GM10266 (cell line): ENCODE data around the gene CMTM6.
A peak's percentile ranks its signal among the peaks of the same experiment; 100 is the strongest.

Source experiments
- DNase-seq: peaks from one replicate; pipeline ENCODE4 v3.0.0; 2012; ENCODE audit errors: extremely low spot score
- TF ChIP-seq, protein P1 (sequence below): IDR thresholded peaks from 2 replicates; pipeline ENCODE4 v1.5.1; 2012; ENCODE audit warnings: mild to moderate bottlenecking, low read depth; ENCODE audit not compliant: control insufficient read depth, insufficient read depth; ENCODE audit errors: missing control alignments

The CMTM6 gene

DNA sequence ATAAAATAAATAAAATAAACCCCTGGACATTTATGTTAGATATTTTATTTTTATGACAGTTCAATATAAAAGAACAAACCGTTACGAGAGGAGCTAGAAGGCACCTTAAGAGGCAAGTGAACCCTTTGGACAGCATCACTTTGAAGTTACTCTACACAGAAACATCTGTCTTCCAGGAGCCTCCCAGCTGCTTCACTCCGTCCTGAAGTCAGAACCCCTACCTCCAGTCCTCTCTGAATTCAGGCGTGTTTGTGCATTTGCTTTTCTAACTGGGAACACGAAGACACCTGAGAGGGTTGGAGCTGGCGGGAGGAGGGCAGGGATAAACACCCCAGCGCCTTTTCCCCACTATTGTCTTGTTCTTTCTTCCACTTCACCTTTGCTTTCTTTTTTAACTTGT, 64.8 kb downstream of the CMTM6 start:
- no peak for DNase-seq
- TF ChIP-seq, protein P1, sequence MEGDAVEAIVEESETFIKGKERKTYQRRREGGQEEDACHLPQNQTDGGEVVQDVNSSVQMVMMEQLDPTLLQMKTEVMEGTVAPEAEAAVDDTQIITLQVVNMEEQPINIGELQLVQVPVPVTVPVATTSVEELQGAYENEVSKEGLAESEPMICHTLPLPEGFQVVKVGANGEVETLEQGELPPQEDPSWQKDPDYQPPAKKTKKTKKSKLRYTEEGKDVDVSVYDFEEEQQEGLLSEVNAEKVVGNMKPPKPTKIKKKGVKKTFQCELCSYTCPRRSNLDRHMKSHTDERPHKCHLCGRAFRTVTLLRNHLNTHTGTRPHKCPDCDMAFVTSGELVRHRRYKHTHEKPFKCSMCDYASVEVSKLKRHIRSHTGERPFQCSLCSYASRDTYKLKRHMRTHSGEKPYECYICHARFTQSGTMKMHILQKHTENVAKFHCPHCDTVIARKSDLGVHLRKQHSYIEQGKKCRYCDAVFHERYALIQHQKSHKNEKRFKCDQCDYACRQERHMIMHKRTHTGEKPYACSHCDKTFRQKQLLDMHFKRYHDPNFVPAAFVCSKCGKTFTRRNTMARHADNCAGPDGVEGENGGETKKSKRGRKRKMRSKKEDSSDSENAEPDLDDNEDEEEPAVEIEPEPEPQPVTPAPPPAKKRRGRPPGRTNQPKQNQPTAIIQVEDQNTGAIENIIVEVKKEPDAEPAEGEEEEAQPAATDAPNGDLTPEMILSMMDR = no peak

DNA sequence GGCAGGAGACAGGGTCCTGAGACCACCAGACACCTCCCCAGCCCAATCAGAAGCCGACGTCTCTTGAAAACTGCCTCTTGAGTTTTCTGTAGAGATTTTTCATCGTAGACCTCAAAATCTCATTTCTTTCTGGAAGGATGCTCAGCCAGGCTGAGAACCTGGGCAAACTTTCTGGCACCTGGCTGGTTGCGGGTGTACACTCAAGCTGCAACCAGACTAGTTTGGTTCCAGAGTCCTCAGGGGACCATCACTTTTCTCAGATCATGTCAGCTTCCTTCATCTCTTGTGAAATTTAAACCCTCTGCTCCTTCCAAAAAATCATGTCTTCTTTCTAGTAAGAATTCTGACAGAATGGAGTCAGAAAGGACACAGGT, 65.8 kb downstream of the CMTM6 start:
- TF ChIP-seq, protein P1 = no peak
- DNase-seq = no peak

DNA sequence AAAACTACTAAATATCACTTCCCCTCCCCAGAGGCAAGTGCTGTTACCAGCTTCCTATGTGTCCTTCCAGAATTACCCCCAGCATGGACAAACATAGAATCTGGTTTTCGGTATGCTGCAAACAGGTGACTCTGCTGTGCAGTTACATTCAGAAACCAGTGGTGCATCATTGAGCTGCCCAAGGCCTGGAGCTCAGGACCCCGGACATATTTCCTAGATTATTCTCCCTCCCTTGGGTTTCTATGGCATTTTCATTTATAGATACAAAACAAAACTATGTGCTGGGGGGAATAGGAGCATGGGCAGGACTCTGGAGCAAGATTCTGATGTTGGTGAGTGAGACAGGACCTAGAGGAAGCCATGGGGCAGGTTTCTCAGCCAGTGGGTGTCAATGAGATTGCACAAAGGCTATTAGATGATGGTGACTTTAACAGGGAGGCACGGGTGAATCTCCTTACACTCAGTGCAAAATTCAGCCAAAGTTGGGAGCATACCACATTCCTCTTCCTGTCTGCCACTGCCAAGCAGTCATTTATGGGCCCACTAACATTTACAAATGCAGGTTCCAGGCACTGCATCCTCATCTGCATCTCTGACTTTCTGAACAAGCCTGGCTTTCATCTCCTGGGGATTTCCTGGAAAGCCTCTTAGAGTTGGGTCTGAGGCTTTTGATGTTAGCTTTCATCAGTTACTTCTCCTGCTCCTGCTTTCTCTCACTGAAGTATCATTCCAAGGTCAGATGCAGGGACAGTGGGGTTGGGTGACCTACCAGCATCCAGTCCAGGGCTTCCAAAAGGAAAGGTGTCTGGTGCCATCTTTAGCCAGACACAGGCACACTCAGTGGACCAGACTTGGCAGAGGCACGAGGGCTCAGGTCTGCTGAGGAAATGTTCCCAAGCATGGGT, 66.5 kb downstream of the CMTM6 start:
- TF ChIP-seq, protein P1 = peak; percentile 4
- DNase-seq = no peak

DNA sequence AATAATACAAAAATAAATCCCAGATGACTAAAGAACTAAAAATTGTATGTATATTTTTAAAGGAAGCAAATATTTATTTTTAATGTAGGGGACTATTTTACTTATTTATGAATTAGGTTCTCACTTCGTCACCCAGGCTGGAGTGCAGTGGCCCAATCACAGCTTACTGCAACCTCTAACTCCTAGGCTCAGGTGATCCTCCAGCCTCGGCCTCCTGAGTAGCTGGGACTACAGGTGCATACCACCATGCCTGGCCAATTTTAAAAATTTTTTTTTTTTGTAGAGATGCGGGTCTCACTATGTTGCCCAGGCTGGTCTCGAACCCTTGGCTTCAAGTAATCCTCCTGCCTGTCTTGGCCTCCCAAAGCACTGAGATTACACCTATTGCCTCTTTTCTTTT, 68.4 kb downstream of the CMTM6 start:
- TF ChIP-seq, protein P1 = no peak
- no peak for DNase-seq

DNA sequence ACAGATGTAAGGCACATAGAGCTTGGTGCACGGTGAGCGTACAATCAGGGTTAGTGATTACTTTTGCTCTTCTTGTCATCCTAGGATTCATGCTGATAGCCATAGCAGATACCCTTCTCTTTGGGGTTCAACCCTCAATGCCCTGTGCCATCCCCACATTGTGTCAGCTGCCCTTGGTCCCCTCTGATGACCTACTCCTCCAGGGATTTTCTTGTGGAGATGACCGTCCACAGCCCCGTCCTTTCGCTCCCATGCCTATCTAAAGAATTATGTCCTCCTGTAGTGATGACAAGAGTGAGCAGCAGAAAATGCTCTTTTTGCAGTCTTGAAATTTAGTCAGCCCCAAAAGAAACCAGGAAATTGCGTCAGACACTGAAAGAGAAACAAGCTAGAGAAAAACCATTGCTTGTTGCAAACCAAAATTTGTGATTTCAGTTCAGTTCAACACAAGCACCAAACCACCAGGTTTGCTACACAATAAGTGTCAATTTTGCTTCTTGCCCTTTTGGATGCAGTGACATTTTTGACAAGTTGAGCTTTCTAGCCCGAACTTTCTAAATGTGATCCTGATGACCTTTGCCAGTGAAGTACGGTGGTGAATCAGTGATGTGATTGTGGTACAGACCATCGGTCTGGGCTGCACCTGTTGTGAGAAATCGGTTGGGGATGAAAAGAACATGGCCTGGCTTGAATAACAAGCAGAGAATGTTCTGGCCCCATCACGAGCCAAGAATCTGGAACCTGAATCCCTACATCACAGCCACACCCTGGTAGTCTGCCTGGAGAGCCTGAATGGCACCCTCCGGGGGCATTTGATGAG, 69.7 kb downstream of the CMTM6 start:
- peak; percentile 53 for DNase-seq
- TF ChIP-seq, protein P1 = no peak

DNA sequence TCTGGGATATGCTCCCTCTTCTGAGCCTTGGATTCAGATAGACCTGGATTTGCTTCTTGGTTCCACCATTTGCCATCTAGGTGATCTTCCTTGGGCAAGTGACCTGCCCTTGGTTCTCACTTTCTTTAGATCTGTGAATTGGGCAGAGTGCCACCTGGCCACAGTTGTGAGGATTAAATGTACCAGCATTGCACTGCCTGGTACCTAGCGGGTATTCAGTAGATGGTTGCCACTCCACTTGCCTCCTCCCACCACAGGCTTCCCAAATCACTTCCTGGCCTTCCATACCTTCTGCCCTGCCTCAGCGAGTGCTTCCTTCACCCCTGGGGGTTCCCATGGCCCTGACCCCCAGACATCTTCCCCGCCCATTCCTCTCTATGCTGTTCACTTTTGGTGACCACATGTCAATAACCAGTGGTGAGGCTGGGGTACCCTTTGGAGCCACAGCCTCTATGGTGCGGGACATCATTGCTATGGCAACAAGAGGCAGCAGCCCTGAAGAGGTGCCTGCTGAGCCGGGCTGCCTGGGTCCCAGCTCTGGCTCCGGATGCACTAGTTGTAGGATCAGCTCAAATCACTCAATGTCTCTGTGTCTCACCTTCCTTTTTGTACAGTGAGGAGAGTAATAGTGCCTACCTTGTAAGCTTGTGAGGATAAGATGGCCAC, 70.5 kb downstream of the CMTM6 start:
- TF ChIP-seq, protein P1 = no peak
- DNase-seq = no peak
